Psoas muscle (tissue), 8 donors: Measurements from ENCODE around the gene ENTPD1. TPM values are rescaled to one million over a fixed set of nuclear protein-coding genes. Genes with fewer than 3 reads are reported as not detected.
"Not testable (repeated sequence)": the region's sequence is repeated elsewhere in the genome, so short reads cannot be mapped to it uniquely, and the experiment has no call there.

ENCODE experiments used
- ATAC-seq, 4 donors: fragments of 200-7000 bp; cut with Tn5 transposase; one replicate each; pipeline ENCODE4 v1.9.1; 2020; ENCODE audit warnings: moderate library complexity in 3 of 4, mild to moderate bottlenecking in 2 of 4
- DNase-seq, 2 donors: peaks; one replicate each; pipeline ENCODE4 v3.0.0-alpha.2; 2020
- H3K27ac ChIP-seq: fragments of 200-600 bp; one replicate; pipeline ENCODE4 v1.8.0; 2022
- H3K27me3 ChIP-seq, 3 donors: fragments of 200-600 bp in 1 of 3; one replicate each; pipeline versions ENCODE4 v1.6.1 to v1.8.0; 2013 to 2022; ENCODE audit warnings: low read length in 2 of 3, mild to moderate bottlenecking in 2 of 3, moderate library complexity in 1 of 3; ENCODE audit not compliant: insufficient read depth in 3 of 3
- H3K36me3 ChIP-seq, 2 donors: fragments of 200-600 bp in 1 of 2; one replicate each; pipeline versions ENCODE4 v1.6.1 to v1.8.0; 2013 to 2022; ENCODE audit warnings: low read depth in 1 of 2, mild to moderate bottlenecking in 1 of 2, moderate library complexity in 1 of 2; ENCODE audit not compliant: insufficient read depth in 1 of 2
- H3K4me1 ChIP-seq: fragments of 200-600 bp; one replicate; pipeline ENCODE4 v1.8.0; 2022
- H3K4me3 ChIP-seq: fragments of 200-600 bp; one replicate; pipeline ENCODE4 v1.8.0; 2022; ENCODE audit warnings: mild to moderate bottlenecking
- H3K9me3 ChIP-seq: fragments of 200-600 bp; one replicate; pipeline ENCODE4 v1.8.0; 2022
- CTCF ChIP-seq: fragments of 200-600 bp; IDR thresholded peaks from one replicate; pipeline ENCODE4 v1.8.0; 2022; ENCODE audit warnings: antibody characterized with exemption
- WGBS, 3 donors: extraction: QIAGEN DNeasy Blood & Tissue Kit; methylation state at CpG; one replicate each; pipeline versions ENCODE4 v1.1.6 to v1.1.7; 2013; 5-methylcytosine and 5-hydroxymethylcytosine counted together
- intact Hi-C, 2 donors: fragments of 100-400 bp; cut with DNase I; formaldehyde crosslinking; loops; one replicate each; pipeline versions ENCODE4 v1.11.0 to v1.14.2; 2022
- polyA plus RNA-seq, 3 donors: library from polyadenylated mRNA; stranded (reverse); fragments of 200-250 nt; gene quantifications; one replicate each; pipeline ENCODE4 v1.2.3, GENCODE V29; 2013
- total RNA-seq, 4 donors: library from RNA; stranded (reverse); fragmentation: NEBNext Ultra II Directional in 2 of 4; extraction: Animal tissue kit (Norgen Biotek cat#: 25700) in 2 of 4; gene quantifications; one replicate each; pipeline versions ENCODE4 v1.2.1 to v1.2.4, GENCODE V29; 2021 to 2023
- donor health status: healthy with polysubstance abuse.
- donor health status: DM: no; HTN: no; CAD: no; lungs with moderate emphysema.
- donor health status: Bipolar disorder and iron deficiency.
- donor health status: healthy.
- donor health status: DM: yes; HTN: yes; CAD: no.
- donor health status: DM: no; HTN: no; CAD: no.
- donor health status: DM: no; HTN: no; CAD: no.
- donor health status: DM: yes; HTN: yes; CAD: no.

The ENTPD1 gene
- total and polyA plus RNA-seq, 7 donors: 1.4 to 3.9 (median 1.7) TPM

- Histone ChIP-seq H3K27me3 (no peaks in the 10 kb centered on the region), H3K36me3 (peaks cover 0 to 11% of the 10 kb centered on the region in 2 donors), H3K27ac (peak overlapping the region; percentile 83), H3K9me3 (no peaks in the 10 kb centered on the region), H3K4me1 (peaks cover 4% of the 10 kb centered on the region), H3K4me3 (peak overlapping the region; percentile 77)
- TF ChIP-seq CTCF: no peak
- intact Hi-C loops: no loop called here
- 52 to 54% (median 54%) methylated on average over 4 of the region's 4 CpGs for WGBS, 3 donors
- DNase-seq (no peak), ATAC-seq (no peak)
Observed at GRCh38 chr10:95908450-95908849, 152.5 kb downstream of the ENTPD1 start.

GRCh38 chr10:95909561-95909960 is 153.6 kb downstream of the ENTPD1 start:
- ATAC-seq (no peak), DNase-seq (no peak)
- intact Hi-C loops: no loop called here
- no peaks in the 10 kb centered on the region for H3K36me3 ChIP-seq
- H3K27ac ChIP-seq: no peak overlapping the region
- H3K27me3 ChIP-seq: no peaks in the 10 kb centered on the region
- H3K4me3 ChIP-seq: no peak overlapping the region
- H3K4me1 ChIP-seq: peaks cover 4% of the 10 kb centered on the region
- H3K9me3 ChIP-seq: no peaks in the 10 kb centered on the region
- 92 to 97% (median 96%) methylated on average over 2 of the region's 2 CpGs for WGBS, 3 donors
- no peak for TF ChIP-seq CTCF

GRCh38 chr10:95916039-95916438 is 160.1 kb downstream of the ENTPD1 start:
- ATAC-seq, H3K4me3 ChIP-seq, intact Hi-C loops, H3K9me3 ChIP-seq, H3K27ac ChIP-seq, H3K4me1 ChIP-seq, H3K36me3 ChIP-seq, DNase-seq, H3K27me3 ChIP-seq: not testable (repeated sequence)

Other genes starting within 250 kb of the ENTPD1 start
- gene SORBS1, start 194.8 kb upstream of the ENTPD1 start, total RNA-seq: 100 to 1,000 TPM in 3 of 4 donors, 10 to 100 TPM in 1; 71.1 to 306 (median 160) TPM
- 100 to 1,000 TPM in 2 of 3 donors, 10 to 100 TPM in 1; 17.3 to 270 (median 121) TPM for gene SORBS1, start 194.8 kb upstream of the ENTPD1 start, polyA plus RNA-seq
- gene ALDH18A1, start 99.5 kb upstream of the ENTPD1 start, total RNA-seq: 10 to 100 TPM in 1 of 4 donors, 1 to 10 TPM in 3; 5.7 to 18.1 (median 8.7) TPM
- 1 to 10 TPM; 2.4 to 4.5 (median 4.5) TPM for gene ALDH18A1, start 99.5 kb upstream of the ENTPD1 start, polyA plus RNA-seq
- 10 to 100 TPM in 1 of 4 donors, 1 to 10 TPM in 3; 6.0 to 10.2 (median 9.3) TPM for gene TCTN3, start 62.2 kb upstream of the ENTPD1 start, total RNA-seq
- 10 to 100 TPM in 2 of 3 donors, 1 to 10 TPM in 1; 7.5 to 14.2 (median 10.4) TPM for gene TCTN3, start 62.2 kb upstream of the ENTPD1 start, polyA plus RNA-seq
- under 1 TPM; 0.09 to 0.32 (median 0.20) TPM for gene CC2D2B, start 151.8 kb downstream of the ENTPD1 start, total RNA-seq
- gene CC2D2B, start 151.8 kb downstream of the ENTPD1 start, polyA plus RNA-seq: under 1 TPM; 0.07 to 0.18 (median 0.15) TPM